Fibroblast of pulmonary artery (primary cell): ENCODE data around the gene RPL27.
A peak's percentile ranks its signal among the peaks of the same experiment; 100 is the strongest.

Source experiments
- DNase-seq: peaks from one replicate; pipeline ENCODE4 v3.0.0-alpha.2; 2010; ENCODE audit warnings: low read depth
- H3K4me3 ChIP-seq: replicated peaks from 2 replicates; pipeline ENCODE4 v1.5.1; 2011; ENCODE audit warnings: low read depth, mild to moderate bottlenecking, control low read depth, low read length, moderate library complexity
- CTCF ChIP-seq: IDR thresholded peaks from 2 replicates; pipeline ENCODE4 v1.5.1; 2011; ENCODE audit warnings: mild to moderate bottlenecking, control low read depth, low read length, inconsistent platforms; ENCODE audit errors: missing control alignments

RPL27 gene

GRCh38 chr17:42997984-42998938, at the start of gene RPL27:
RPL27 (plus strand) TSS chr17:42998419; CDS start chr17:42998751, 332 bp downstream.
- peak; percentile 100 for DNase-seq
- H3K4me3 ChIP-seq = peak within 1 kb of the TSS; percentile 95
- peak; percentile 80 for TF ChIP-seq CTCF

GRCh38 chr17:42950044-42950783, 48.0 kb upstream of the RPL27 start:
- no peak for TF ChIP-seq CTCF
- H3K4me3 ChIP-seq = no peak overlapping the region
- DNase-seq = no peak

GRCh38 chr17:42953669-42954068, 44.5 kb upstream of the RPL27 start:
- DNase-seq = peak; percentile 7
- no peak overlapping the region for H3K4me3 ChIP-seq
- TF ChIP-seq CTCF = no peak

- no peak for TF ChIP-seq CTCF
- DNase-seq = peak; percentile 96
- peak within 1 kb of the TSS; percentile 76 for H3K4me3 ChIP-seq
These were observed 33.9 kb upstream of the RPL27 start, which contains the start of gene AARSD1 for GRCh38 chr17:42964161-42964932. AARSD1 (minus strand) TSS chr17:42964454; CDS start chr17:42964440, 14 bp downstream.

- no peak for DNase-seq
- H3K4me3 ChIP-seq = no peak overlapping the region
- no peak for TF ChIP-seq CTCF
These were observed 30.3 kb upstream of the RPL27 start for GRCh38 chr17:42967925-42968324.

- H3K4me3 ChIP-seq = no peak overlapping the region
- no peak for TF ChIP-seq CTCF
- DNase-seq = peak; percentile 42
These were observed 29.1 kb upstream of the RPL27 start for GRCh38 chr17:42969001-42969581.
